HuH-7.5 (cell line): Measurements from ENCODE around the gene SFXN1.
"Not testable (repeated sequence)": the region's sequence is repeated elsewhere in the genome, so short reads cannot be mapped to it uniquely, and the experiment has no call there.

Experiments
- DNase-seq: peaks from one replicate; pipeline ENCODE4 v3.0.0; 2011; ENCODE audit warnings: low spot score

The SFXN1 gene

GRCh38 chr5:175478384-175479124 is at the start of gene SFXN1:
TSS of gene SFXN1 (plus strand) at chr5:175478560. CDS start at chr5:175492104, 13,544 bp downstream.
- peak; percentile 95 for DNase-seq

DNA sequence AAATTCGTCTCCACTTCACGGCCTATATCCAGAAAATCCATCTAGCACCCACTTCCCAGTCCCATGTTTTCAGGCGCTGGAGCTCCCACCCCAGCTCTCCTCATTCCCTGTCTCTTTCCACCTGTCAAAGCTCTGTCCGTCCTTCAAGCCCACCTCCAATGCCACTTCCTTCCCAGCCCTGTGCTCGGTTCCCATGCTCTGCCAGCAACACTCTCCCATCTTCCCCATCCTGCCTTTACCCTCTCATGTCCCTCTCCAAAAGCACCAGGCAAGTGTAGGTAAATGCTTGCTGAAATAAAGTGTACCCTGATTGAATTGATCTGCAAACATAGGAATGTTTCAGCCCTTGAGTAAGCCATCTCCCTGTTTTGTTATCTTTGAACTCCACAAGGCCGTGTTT is 43.6 kb upstream of the SFXN1 start:
- no peak for DNase-seq

DNA sequence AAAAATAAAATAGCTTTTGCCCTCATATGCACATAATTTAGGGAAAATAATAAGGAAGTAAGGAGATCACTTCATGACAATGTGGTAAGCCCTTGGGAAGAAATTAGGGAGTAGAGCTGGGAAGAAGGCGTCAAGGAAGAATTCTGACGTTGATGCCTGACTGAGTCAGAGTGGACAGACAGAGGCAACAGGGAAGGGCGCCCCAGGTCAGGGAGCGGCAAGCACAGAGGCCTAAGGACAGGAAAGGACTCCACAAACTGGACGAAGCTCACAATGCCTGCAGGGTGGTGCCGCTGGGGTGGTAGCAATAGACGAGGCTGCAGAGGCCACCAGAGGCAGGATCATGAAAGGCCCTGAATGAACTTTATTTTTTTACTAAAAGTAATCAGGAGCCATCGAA is 42.0 kb upstream of the SFXN1 start:
- DNase-seq = no peak

DNA sequence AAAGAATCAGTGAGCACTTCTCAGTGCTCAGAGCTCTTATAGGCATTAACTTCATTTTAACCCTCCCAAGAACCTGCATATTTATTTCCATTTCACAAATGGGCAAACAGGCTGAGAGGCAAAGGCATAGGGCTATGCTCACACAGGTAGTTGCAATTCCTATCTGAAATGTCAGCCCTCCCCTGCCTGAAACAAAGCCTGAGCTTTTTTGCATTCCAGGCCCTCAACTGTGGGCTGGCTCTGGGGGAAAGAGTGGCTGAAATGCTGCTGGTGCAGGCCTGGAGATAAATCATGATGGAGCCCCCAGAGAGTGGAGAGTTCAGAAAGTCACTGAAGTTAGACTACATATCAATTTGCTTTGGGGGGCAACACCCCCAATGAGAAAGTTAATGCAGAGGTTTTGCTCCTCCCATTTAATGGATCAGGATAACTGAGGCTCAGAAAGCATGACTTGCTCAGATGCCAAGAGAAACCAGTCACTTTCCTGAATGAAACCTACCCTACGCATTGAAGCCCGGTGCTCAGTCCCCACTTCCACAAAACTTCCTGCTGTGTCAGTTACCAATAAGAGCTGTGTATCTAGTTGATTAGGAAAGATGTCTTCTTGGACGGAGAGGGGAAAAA is 40.0 kb upstream of the SFXN1 start:
- no peak for DNase-seq

GRCh38 chr5:175443514-175444059 is 34.8 kb upstream of the SFXN1 start:
- DNase-seq = no peak

GRCh38 chr5:175444060-175444904 is 34.1 kb upstream of the SFXN1 start, which contains the start of gene DRD1:
TSS of gene DRD1 (minus strand) at chr5:175444182. CDS start at chr5:175443099, 1,083 bp downstream.
- DNase-seq = no peak

DNA sequence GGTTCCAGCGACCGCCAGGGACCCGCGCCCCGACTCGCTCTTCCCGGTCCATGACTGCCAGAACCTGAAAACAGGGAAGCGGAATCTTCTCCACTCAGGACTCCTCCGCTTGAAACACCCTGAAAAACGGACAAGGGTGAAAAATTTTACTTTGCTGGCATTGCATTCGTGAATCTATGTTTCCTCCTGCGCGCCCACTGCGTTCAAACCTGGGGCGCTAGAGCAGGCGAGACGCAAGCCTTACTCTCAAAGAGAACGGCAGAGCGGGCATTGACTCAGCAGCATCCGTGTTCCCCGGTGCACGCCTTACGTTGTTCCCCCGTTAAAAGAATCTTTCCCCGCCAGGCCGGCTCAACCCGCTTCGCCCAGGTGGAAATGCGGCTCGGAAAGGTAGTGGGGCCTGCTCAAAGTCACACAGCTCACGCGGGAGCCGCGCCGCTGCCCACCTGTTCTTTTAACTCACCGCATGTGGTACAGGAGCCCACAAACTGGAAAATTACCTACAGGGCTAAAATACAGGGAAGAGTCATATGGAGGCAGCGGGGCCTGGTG is 33.4 kb upstream of the SFXN1 start:
- DNase-seq = no peak

DNA sequence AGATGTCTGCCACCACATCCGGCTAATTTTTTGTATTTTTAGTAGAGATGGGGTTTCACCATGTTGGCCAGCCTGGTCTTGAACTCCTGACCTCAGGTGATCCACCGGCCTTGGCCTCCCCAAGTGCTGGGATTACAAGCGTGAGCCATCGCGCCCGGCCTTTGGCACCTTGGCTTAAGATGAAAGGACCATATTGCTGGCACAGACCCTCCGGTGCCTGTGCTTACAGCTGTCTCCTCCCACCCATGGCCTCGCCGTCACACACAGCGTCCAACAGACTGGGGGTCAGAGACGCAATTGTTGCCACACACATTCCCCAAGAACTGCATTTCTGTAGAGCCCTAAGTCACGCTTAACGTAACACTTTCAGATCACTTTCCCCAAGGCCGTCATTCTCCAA is 32.0 kb upstream of the SFXN1 start:
- DNase-seq = not testable (repeated sequence)

DNA sequence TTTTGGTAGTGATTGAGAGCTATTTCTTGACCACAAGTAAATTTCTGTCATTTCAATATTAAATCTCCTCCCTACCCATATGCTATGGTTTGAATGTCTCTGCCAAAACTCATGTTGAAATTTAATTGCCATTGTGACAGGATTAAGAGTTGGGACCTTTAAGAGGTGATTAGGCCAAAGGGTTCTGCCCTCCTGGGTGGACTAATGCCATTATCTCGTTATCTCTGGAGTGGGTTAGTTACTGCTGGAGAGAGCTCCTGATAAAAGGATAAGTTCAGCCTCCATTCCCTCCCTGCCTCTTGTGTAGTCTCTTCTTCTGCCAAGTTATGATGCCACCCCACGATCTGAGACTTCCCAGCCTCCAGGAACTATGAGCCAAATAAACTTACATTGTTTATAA is 30.8 kb upstream of the SFXN1 start:
- DNase-seq = no peak

DNA sequence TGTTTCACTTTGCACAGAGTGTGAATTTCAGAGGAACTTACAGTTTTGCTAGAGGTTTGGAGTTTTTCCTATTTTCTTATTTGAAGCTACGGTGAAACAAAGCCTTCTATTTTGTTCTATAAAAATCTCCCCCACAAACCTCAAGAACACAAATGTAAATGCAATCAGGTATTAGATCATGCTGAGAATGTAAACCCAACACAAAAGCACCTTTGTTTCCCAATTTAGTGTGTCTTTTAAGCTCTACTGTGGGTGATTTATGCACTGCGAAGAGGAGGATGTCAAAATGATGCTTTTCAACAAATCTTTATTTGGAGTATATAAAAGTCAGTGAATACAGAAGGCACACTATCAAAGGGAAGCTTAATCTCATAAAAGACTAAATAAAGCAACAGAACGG is 30.1 kb upstream of the SFXN1 start:
- DNase-seq = no peak

DNA sequence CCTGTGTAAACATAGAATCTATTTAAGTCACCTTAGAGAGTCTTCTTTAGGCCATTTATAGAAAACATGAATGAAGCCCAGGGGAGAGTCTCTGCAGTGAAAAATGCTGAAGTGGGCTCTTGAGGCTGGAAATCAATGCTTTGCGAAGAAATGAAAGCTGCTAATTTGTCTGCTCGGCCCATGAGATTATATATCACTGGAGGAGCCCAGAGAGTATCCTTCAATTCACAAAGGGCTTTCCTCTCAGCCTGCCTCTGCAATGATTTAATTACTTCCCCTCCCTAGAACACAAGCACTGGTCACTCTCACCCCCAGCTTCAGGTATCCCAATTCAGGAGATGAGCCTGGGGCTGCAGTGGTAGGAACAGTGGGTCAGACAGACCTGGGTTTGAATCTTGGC is 26.2 kb upstream of the SFXN1 start:
- no peak for DNase-seq

- not testable (repeated sequence) for DNase-seq
These were observed 24.0 kb upstream of the SFXN1 start for GRCh38 chr5:175454338-175454737.

DNA sequence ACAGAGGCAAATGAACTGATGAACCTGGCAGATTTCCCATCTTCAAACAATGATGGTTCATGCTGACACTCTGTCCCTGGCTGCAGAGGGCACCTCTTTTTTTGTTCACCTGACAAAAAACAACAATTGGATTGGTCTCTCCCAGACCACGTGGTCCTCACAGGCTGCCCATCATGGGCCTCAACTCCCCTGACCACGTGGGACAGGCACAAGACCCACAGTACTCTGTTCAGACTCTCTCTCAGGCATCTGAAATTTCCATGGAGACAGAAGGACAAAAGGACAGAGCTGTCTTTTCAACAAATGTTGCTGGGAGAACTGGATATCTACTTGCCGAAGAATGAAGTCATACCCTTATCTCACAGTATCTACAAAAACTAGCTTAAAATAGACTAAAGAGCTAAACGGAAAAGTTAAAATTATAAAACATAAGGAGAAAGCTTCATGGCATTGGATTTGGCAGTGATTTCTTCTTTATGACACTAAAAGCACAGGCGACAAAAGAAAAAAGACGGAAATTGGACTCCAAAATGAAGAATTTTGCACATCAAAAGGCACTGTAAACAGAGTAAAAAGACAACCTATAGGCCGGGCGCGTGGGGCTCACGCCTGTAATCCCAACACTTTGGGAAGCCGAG is 22.1 kb upstream of the SFXN1 start:
- no peak for DNase-seq

- no peak for DNase-seq
These were observed 20.9 kb upstream of the SFXN1 start for GRCh38 chr5:175457466-175457865.

DNA sequence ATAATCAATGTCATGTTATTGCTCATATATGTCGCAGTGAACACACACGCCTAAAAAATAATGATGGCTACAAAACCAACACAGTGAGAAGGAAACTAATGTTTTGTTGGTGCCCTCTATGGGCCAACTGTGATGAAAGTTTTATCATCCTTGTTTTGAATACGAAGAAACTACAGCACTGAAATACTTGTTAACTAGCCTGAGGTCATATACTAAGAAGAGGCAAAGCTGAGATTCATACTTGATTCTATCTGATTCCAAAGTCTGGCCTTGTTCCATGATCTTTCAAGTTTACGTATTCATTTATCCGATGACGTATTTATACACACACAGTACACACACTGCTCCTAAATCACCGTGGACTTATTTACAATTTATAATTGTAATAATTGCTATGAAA is 18.2 kb upstream of the SFXN1 start:
- DNase-seq = no peak

DNA sequence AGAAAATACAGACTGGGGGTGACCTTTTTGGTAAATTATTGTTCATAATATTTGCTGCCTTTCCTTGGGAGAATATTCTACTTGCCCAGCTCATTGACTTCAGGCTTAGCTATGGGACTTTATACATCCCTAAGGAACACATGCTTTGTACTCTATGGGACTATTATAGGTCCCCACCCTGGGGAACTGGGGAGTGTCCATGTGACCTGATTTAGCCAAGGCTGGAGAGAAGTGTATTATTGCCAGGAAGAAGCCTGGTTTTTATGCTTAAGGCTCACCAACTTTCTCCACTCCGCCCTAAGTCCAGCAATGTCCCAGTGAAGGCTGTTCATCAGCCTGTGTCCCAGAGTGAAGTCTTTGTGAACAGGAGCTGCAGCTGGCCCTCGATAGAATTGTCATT is 17.8 kb upstream of the SFXN1 start:
- no peak for DNase-seq

GRCh38 chr5:175461370-175461769 is 17.0 kb upstream of the SFXN1 start:
- DNase-seq = no peak

DNA sequence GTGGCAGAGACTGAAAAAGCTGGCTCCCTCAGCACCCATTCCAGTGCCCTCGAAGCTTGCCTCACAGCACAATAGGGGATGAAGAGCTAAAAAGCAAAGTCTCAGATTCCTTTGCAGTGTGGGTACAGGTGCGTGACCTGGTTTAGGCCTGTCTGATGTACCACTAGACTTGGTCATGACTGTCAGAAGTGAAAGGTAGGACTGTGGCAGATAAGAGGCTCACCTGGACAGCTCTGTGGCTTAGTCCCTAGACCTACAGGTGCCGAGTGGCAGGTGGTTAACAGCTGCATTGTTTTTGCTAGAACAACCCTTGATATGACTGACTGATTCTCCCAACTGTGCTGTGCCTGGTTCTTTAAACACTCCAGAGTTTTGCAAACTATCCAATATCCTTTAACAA is 14.7 kb upstream of the SFXN1 start:
- no peak for DNase-seq

GRCh38 chr5:175464074-175464941 is 14.1 kb upstream of the SFXN1 start:
- no peak for DNase-seq

DNA sequence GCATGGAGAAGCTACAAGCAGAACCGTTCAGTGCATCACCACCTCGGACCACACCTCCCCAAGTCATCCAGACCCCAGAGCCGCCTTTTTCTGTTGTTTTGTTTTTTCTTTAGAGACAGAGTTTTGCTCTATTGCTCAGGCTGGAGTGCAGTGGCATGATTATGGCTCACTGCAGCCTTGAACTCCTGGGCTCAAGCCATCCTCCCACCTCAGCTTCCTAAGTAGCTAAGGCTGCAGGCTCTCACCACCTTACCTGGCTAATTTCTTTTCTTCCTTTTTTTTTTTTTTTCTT is 13.5 kb upstream of the SFXN1 start:
- no peak for DNase-seq

GRCh38 chr5:175465282-175465681 is 13.1 kb upstream of the SFXN1 start:
- DNase-seq = no peak
